ENCODE data around the gene TDRD12. TPM values are rescaled to one million over a fixed set of nuclear protein-coding genes. Genes with fewer than 3 reads are reported as not detected.
A peak's percentile ranks its signal among the peaks of the same experiment; 100 is the strongest.
"Not testable (repeated sequence)": the region's sequence is repeated elsewhere in the genome, so short reads cannot be mapped to it uniquely, and the experiment has no call there.

TDRD12 gene
- polyA plus RNA-seq, 4 donors, result 0.11 to 1.2 (median 0.67) TPM

DNA sequence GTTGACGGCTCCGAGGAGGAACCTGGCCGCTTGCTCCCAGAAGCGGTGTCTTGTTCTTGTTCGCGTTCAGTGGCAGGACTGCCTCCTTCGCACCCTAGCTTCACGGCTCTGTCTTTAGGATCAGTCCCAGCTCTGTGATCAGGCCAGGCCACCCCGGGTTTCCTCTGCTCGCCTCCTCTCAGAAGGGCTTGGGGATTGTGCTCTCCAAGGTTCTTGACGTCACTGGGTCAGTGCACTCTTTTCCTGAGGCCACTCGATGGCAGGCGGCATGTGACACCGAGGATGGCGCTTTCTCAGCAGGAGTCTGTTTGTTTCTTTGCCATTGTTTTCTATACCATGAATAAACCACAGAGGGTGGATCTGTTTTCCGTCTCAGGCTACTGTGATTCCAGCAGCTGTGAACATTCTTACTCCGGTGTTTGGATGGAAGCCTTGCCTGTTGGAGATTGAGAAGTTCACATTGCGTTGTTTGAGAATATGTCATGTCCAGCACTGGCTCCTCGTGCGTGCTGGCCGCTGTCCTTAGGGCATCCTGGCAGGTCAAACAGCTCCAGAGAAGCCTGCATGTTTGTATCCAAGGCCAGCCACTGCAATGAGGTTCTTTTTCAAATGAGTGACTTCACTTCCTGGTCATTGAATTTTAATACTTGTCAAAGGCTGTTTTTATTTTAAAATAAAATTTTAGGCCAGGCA, 105.5 kb downstream of the TDRD12 start:
- DNase-seq (ENCODE audit: low read depth in 4 of 4, low spot score in 2 of 4), result peak in 1 of 4 donors; percentile 3

DNA sequence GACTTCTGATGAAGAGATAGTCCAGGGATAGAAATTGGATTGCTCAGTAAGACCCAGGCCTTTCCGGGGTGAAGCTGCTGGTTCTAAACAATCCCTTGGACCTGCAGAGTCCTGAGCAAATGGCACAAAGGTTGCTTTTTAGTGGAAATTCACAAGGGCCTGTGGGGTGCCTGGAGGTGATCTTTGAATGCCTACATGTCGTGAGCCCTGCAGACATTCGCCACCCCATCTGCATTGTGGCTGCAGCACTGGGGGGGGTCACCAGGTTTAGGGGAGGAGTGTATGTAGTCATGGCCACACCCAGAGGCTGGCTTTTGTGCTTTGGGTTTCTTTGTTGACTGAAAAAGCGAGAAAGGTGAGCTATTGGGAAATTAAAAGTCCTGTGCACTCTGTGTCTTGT, 108.6 kb downstream of the TDRD12 start:
- no peak for DNase-seq (ENCODE audit: low read depth in 4 of 4, low spot score in 2 of 4)

DNA sequence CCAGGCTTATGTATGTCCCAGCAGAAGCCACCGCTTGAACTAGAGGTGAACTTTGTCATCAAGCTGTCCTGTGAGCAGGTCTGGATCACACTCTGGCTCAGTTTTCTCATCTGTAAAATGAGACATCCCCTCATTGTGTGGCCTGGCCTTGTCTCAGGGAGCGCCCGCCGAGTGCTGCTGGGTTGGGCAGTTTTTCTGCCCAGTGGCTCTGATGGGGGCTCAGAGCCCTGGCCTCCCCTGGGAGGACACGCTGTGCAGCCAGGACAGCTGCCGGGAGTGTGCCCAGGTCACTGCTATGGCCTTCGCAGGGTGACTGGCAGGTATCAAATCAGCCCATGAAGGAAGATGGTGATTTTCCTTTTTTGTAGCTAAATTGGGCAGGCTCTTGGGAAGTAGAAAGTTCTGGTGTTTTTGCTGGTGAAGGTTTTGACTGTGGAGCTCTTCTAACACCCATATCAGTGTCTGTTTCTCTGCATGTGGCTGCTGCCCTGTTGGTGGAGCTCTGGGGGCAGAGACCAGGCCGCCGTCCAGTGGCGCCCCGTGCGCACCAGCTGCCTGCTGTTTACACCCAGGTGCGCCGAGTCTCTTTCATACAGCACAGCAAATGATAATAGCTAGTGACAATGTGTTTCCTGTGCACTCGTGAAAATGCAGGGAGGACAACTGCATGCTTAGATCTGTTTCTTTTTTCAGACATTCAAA, 109.2 kb downstream of the TDRD12 start:
- no peak for DNase-seq (ENCODE audit: low read depth in 4 of 4, low spot score in 2 of 4)

DNA sequence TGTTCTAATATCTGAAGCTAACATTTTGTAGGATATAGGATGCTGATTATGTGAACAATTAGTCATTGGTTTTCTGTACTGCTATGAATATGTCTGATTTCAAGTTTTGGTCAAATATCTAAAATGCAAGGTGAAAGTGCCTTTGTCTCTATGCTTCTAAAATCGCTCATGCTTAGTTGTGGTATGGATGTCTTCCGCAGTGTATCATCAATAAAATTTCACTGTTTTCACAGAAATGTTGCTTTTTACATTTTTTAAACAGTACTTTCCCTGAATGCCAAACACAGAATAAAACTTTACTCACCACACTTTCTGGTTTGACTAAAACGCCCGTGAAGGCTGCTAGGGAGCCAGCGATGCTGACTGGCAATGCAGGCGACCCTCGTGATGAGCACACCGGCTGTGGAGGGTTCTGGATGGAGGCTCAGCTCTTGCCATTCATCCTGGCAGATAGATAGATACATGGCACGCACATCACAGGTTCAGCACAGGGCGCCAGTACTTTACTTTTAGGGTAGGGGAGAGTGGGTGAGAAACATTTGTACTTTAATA, 109.9 kb downstream of the TDRD12 start:
- no peak for DNase-seq (ENCODE audit: low read depth in 4 of 4, low spot score in 2 of 4)

DNA sequence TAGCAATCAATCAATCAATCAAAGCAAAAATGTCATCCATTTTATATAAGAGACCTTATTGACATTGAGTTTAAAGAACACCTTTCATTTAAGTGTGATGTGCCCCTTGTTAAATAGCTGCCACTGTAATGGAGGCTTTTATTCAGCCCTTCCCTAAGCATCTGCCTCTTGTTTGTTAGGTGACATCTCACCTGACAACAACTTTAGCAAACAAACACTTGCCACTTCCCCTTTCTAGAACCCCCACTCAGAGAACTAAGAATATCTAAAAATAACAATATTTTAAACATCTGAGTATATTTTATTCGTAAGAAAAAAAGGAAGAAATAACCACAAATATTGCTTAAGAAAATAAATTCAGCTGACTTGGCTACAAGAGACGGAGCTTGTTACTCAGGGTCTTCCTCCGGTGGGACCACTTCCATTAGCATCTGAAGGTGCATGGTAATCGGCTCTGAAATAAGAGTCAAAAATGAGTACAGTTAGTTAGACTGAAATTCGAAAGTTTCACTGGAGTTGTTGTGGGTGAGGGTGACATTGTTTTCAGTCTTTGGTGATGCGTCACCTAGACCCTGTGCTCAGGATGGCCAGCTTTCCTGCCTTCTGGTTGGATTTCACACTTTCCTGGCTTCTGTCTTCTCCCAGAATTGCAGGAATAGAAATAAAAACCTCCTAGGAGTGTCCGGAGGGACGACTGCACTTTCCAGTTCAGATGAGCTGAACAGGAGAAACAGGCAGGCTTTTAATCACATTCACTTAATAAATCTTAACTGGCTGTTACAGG, 110.9 kb downstream of the TDRD12 start:
- DNase-seq (ENCODE audit: low read depth in 4 of 4, low spot score in 2 of 4), result no peak

DNA sequence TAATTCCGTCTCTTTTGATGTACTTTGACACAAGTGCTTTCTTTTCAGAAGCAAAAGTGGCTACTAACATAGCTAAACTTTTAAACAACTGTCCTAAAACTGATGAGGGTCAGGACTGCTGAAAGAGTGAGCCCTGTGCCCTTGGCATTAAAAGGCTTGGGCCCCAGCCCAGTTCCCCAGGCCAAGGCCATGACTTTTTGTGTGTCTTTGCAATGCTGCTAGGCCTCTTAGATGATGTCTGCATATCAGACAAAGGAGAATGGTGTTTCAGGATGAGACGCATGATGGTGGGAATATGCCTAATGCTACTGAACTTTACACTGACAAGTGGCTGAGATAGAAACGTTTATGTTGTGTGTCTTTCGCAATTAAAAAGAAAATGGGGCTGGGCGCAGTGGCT, 112.0 kb downstream of the TDRD12 start:
- no peak for DNase-seq (ENCODE audit: low read depth in 4 of 4, low spot score in 2 of 4)

DNA sequence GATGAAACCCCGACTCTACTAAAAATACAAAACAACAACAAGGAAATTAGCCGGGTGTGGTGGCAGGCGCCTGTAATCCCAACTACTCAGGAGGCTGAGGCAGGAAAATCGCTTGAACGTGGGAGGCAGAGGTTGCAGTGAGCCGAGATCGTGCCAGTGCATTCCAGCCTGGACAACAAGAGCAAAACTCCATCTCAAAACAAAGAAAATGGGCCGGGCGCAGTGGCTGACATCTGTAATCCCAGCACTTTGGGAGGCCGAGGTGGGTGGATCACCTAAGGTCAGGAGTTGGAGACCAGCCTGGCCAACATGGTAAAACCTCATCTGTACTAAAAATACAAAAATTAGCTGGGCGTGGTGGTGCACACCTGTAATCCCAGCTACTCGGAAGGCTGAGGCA, 112.5 kb downstream of the TDRD12 start:
- DNase-seq (ENCODE audit: low read depth in 4 of 4, low spot score in 2 of 4), result not testable (repeated sequence)

DNA sequence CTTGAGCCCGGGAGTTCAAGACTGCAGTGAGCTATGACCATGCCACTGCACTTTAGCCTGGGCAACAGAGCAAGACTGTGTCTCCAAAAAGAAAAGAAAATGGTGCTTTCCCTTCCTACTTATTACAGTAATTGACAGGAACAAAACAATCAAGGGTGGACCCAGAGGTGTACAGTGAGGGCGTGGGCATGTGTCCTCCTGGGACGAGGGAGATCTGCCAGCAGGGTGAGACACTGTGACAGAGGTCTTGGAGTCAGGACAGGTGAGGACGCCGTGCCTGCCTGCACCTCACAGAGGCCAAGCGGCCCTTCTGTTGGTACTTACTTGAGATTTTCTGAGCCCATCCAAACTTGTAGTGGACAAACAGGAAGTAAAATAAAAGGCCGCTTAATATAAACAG, 113.3 kb downstream of the TDRD12 start:
- not testable (repeated sequence) for DNase-seq (ENCODE audit: low read depth in 4 of 4, low spot score in 2 of 4)

DNA sequence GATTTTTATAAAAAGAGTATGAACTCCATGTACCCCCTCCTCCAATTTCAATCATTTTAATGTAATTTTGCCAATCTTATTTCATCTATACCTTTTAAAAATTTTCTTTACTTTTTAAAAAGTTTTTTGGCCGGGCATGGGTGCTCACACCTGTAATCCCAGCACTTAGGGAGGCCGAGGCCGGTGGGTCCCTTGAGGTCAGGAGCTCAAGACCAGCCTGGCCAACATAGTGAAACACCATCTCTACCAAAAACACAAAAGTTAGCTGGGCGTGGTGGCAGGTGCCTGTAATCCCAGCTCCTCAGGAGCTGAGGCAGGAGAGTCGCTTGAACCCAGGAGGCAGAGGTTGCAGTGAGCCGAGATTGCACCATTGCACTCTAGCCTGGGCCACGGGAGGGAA, 113.8 kb downstream of the TDRD12 start:
- not testable (repeated sequence) for DNase-seq (ENCODE audit: low read depth in 4 of 4, low spot score in 2 of 4)

DNA sequence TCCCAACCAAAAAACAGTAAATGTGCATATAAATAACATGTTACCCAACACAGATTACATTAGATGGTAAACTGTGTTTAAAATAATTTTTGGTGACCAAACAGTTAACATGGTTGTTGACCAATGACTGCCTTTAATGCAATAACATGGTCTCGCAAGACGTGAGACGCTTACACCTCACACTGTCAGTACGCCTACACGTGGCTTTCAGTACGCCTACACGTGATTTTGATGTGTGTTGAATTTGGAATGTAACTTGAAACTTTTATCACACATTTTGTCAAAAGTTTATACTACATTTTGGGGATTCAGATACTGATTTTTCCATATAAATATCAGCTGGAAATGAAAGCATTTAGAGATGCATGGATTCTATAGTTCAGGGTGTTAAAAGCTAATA, 118.0 kb downstream of the TDRD12 start:
- DNase-seq (ENCODE audit: low read depth in 4 of 4, low spot score in 2 of 4), result no peak

DNA sequence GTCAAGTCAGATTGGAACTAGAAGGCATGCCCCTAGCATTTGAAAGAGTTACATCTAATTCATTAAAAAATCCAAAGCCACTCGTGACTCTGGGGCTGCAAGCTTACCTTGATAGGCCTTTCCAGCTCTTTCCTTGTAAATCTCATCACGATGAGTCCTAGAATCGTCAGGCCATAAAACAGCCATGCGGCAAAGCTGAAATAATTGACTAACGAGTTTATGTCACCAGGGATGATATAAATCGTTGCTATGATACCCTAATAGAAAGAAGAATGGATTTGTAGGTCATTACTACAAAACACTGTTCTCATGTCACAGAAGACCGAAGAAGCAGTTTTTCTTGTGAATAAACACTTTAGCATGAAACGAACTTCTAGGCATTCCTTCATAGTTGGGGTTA, 122.5 kb downstream of the TDRD12 start:
- DNase-seq (ENCODE audit: low read depth in 4 of 4, low spot score in 2 of 4), result no peak

DNA sequence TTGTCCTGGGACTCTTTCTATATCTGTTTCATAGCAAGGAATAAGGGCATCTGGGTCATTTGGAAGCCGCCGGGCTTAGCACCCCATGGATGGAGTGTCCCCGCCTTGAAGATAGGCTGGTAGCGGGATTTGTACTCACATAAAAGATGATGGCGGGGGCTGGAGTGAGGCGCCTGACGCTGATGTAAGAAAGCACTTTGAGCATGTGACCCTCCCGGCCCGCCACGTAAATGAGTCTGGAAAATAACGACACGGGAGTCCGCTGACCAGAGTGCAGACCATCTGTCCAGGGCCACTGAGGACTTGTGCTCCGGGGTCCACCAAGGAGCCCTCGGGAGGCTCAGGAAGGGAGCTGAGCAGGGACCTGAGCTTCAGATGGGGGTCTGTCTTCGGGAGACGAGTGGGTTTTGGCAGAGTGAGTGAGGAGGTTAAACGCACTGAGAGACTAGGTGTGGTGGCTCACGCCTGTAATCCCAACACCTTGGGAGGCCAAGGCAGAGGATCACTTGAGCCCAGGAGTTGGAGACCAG, 124.2 kb downstream of the TDRD12 start:
- no peak for DNase-seq (ENCODE audit: low read depth in 4 of 4, low spot score in 2 of 4)

DNA sequence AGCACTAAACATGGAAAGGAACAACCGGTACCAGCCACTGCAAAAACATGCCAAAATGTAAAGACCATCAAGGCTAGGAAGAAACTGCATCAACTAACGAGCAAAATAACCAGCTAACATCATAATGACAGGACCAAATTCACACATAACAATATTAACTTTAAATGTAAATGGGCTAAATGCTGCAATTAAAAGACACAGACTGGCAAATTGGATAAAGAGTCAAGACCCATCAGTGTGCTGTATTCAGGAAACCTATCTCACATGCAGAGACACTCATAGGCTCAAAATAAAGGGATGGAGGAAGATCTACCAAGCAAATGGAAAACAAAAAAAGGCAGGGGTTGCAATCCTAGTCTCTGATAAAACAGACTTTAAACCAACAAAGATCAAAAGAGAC, 128.5 kb downstream of the TDRD12 start:
- not testable (repeated sequence) for DNase-seq (ENCODE audit: low read depth in 4 of 4, low spot score in 2 of 4)

DNA sequence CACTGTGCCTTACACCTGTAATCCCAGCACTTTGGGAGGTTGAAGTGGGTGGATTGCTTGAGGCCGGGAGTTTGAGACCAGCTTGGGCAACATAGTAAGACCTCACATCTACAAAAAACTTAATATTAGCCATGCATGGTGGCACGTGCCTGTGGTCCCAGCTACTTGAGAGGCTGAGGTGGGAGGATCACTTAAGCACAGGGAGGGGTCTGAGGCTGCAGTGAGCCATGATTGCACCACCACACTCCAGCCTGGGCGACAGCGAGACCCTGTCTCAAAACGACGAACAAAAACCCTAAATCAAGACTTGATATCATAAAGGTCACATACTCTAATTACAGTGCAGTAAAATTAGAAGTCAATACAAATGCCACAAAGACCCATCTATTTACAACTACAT, 132.6 kb downstream of the TDRD12 start:
- no peak for DNase-seq (ENCODE audit: low read depth in 4 of 4, low spot score in 2 of 4)

DNA sequence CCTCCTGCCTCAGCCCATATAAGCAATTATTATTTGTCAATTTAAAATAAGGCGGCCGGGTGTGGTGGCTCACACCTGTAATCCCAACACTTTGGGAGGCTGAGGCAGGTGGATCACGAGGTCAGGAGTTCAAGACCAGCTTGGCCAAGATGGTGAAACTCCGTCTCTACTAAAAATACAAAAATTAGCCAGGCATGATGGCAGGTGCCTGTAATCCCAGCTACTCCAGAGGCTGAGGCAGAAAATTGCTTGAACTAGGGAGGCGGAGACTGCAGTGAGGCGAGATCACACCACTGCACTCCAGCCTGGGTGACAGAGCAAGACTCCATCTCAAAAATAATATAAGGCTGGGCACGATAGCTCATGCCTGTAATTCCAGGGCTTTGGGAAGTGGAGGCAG, 137.3 kb downstream of the TDRD12 start:
- not testable (repeated sequence) for DNase-seq (ENCODE audit: low read depth in 4 of 4, low spot score in 2 of 4)

DNA sequence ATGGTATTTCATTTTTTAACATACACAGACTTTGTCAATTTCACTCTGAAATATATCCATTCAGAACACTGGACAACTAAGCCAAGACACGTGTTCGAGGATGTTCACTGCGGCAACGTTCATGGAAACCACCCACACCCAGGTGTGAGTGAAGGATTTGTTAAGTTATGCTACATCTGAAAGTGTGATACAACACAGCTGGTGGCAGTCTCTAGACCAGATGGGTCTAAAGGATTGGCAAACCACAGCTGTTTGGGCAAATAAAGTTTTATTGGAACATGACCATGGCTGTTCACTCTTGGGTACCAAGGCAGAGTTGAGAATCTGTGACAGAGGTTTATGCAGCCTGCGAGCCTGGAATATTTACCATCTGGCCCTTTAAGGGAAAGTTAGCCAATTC, 138.0 kb downstream of the TDRD12 start:
- no peak for DNase-seq (ENCODE audit: low read depth in 4 of 4, low spot score in 2 of 4)

DNA sequence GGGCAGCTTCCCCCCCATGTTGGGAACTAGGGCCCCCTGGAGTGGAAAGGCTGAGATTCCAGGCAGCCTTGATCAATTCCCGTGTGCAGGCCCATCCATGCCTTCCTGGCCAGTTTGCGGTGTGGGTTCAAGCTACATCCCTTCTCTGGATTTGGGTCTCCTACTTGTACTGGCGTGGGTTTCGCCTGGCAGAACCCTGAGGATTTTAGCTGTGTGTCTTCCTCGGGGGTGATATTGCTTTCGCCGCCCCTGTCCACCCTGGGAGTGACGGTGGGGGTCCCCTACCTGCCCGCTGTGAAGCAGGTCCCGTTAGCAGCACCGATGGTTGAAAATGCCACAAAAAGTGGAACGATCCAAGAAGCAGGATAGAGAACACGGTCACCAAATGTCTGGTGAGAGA, 138.6 kb downstream of the TDRD12 start:
- no peak for DNase-seq (ENCODE audit: low read depth in 4 of 4, low spot score in 2 of 4)

DNA sequence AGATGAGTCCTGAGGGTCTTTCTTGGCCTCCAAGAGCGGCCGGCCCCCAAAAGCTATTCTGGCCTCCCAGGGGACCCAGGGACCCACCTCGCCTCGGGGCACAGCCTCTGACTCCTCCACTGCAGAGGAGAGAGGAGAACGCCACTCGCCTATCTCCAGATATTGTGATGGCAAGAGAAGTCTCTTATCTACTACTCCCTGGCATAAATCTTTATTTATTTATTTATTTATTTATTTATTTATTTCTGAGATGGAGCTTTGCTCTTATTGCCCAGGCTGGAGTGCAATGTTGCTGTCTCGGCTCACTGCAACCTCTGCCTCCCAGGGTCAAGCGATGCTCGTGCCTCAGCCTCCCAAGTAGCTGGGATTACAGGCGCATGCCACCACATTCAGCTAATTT, 139.0 kb downstream of the TDRD12 start:
- no peak for DNase-seq (ENCODE audit: low read depth in 4 of 4, low spot score in 2 of 4)

DNA sequence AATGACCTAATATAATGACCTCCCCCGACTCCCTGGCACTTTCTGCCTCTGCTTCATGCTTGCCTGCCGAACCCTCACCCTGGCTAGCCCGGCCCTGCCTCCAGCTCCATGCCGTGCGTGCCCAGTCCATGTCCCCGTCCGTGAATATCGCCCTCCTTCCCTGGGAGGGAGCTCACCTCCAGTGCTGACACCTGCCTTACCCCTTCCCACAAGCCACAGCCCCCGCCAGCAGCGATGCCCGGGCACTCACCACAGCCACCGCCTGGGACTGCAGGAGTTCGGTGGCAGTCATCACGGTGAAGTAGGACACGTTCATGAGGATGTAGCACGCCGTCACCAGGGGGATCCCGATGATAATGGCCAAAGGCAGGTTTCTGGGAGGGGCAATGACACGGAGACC, 140.0 kb downstream of the TDRD12 start:
- no peak for DNase-seq (ENCODE audit: low read depth in 4 of 4, low spot score in 2 of 4)

DNA sequence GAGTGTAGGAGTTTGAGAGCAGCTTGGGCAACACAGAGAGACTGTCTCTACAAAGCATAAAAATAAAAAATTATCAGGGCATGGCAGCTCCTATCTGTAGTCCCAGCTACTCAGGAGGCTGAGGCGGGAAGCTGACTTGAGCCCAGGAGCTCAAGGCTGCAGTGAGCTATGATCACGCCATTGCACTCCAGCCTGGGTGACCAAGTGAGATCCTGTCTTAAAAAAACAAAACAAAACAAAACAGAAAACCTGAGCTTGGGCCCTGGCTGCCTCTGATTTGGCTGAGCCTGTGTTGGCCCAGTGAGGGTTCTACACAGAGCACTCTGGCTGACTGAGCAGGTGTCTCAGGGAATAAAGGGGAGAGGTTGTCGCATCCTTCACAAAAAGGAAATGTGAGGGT, 142.0 kb downstream of the TDRD12 start:
- DNase-seq (ENCODE audit: low read depth in 4 of 4, low spot score in 2 of 4), result no peak

DNA sequence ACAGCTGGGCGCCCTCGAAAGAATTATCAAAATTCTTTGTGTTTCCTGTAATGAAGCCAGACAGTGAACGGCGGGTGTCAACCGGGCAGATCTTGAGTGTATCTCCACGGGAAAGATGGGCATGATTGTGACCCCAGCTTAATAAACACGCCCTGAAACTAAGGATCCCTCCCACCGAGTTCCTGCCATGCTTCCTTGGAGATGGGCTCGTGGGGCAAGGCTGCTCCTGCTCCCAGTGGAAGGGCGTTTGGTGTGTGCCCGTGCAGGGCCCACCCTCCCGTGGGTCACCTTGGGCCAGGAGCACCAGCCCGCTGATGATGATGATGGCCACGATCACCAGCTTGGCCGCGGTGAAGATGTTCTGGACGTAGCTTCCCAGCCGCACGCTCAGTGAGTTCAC, 142.6 kb downstream of the TDRD12 start:
- no peak for DNase-seq (ENCODE audit: low read depth in 4 of 4, low spot score in 2 of 4)
